HL-60/S4 (cell line): ENCODE data around the gene MARS2.
"Not testable (repeated sequence)": the region's sequence is repeated elsewhere in the genome, so short reads cannot be mapped to it uniquely, and the experiment has no call there.

Experiments
- in situ Hi-C: fragments of 300-500 bp; cut with MboI; formaldehyde crosslinking; loops from 2 replicates; pipeline ENCODE4 v1.14.3; 2022; ENCODE audit warnings: low sequenced_read_pairs

MARS2 gene

GRCh38 chr2:197705121-197705911, at the start of gene MARS2:
MARS2 (plus strand) TSS chr2:197705369; CDS start chr2:197705406, 37 bp downstream.
- in situ Hi-C loops: no loop called here

- in situ Hi-C loops: no loop called here
These were observed 47.6 kb upstream of the MARS2 start for GRCh38 chr2:197657562-197657961.

GRCh38 chr2:197661626-197662025, 43.5 kb upstream of the MARS2 start:
- in situ Hi-C loops: no loop called here

GRCh38 chr2:197666277-197666676, 38.9 kb upstream of the MARS2 start:
- in situ Hi-C loops: no loop called here

- in situ Hi-C loops: no loop called here
These were observed 36.9 kb upstream of the MARS2 start for GRCh38 chr2:197668296-197668695.

- in situ Hi-C loops: no loop called here
These were observed 36.1 kb upstream of the MARS2 start for GRCh38 chr2:197669077-197669476.

GRCh38 chr2:197672371-197672893, 32.7 kb upstream of the MARS2 start:
- in situ Hi-C loops: no loop called here

- in situ Hi-C loops: no loop called here
These were observed 32.1 kb upstream of the MARS2 start for GRCh38 chr2:197673106-197673505.

- in situ Hi-C loops: no loop called here
These were observed 31.6 kb upstream of the MARS2 start for GRCh38 chr2:197673606-197674005.

GRCh38 chr2:197674060-197674459, 31.1 kb upstream of the MARS2 start:
- in situ Hi-C loops: no loop called here

GRCh38 chr2:197674591-197674990, 30.6 kb upstream of the MARS2 start:
- in situ Hi-C loops: no loop called here

- in situ Hi-C loops: no loop called here
These were observed 29.9 kb upstream of the MARS2 start, which contains the start of gene RFTN2 for GRCh38 chr2:197675246-197675645. RFTN2 (minus strand) TSS chr2:197675587; CDS start chr2:197675458, 129 bp downstream.

- in situ Hi-C loops: no loop called here
These were observed 29.4 kb upstream of the MARS2 start for GRCh38 chr2:197675711-197676188.

GRCh38 chr2:197677056-197677455, 28.1 kb upstream of the MARS2 start:
- in situ Hi-C loops: no loop called here

- in situ Hi-C loops: no loop called here
These were observed 27.7 kb upstream of the MARS2 start for GRCh38 chr2:197677483-197677882.

GRCh38 chr2:197695206-197695605, 10.0 kb upstream of the MARS2 start:
- in situ Hi-C loops: not testable (repeated sequence)

GRCh38 chr2:197695971-197696370, 9.2 kb upstream of the MARS2 start:
- in situ Hi-C loops: not testable (repeated sequence)

- in situ Hi-C loops: not testable (repeated sequence)
These were observed 8.6 kb upstream of the MARS2 start for GRCh38 chr2:197696571-197696970.

- in situ Hi-C loops: not testable (repeated sequence)
These were observed 5.4 kb upstream of the MARS2 start for GRCh38 chr2:197699724-197700123.

- in situ Hi-C loops: no loop called here
These were observed 4.2 kb upstream of the MARS2 start for GRCh38 chr2:197700960-197701359.

GRCh38 chr2:197704434-197705120, 592 bp upstream of the MARS2 start:
- in situ Hi-C loops: no loop called here
